Stimulated activated CD4-positive, alpha-beta T cell treated with anti-CD3 and anti-CD28 coated beads, Interleukin-12 subunit alpha, Interleukin-12 subunit beta, amount 100 ng/mL, for 48 hours (primary cell): ENCODE data around the gene CCNT1.
"Not testable (repeated sequence)": the region's sequence is repeated elsewhere in the genome, so short reads cannot be mapped to it uniquely, and the experiment has no call there.

Experiments used
- DNase-seq, 3 donors: peaks; one replicate each; pipeline ENCODE4 v3.0.0-alpha.2; 2020; ENCODE audit warnings: low read depth in 2 of 3, low spot score in 1 of 3

The CCNT1 gene

GRCh38 chr12:48691826-48692487 lies 24.6 kb downstream of the CCNT1 start:
- no peak for DNase-seq

GRCh38 chr12:48690990-48691389 lies 25.5 kb downstream of the CCNT1 start:
- no peak for DNase-seq

- DNase-seq: no peak
Observed at GRCh38 chr12:48690436-48690835, 26.1 kb downstream of the CCNT1 start.

- no peak for DNase-seq
Observed at GRCh38 chr12:48688836-48689235, 27.7 kb downstream of the CCNT1 start.

- DNase-seq: no peak
Observed at GRCh38 chr12:48687592-48687991, 28.9 kb downstream of the CCNT1 start.

GRCh38 chr12:48686615-48687334 lies 29.7 kb downstream of the CCNT1 start:
- DNase-seq: no peak

- DNase-seq: no peak
Observed at GRCh38 chr12:48686037-48686595, 30.4 kb downstream of the CCNT1 start.

GRCh38 chr12:48683534-48683933 lies 33.0 kb downstream of the CCNT1 start:
- DNase-seq: no peak

- no peak for DNase-seq
Observed at GRCh38 chr12:48682927-48683326, 33.6 kb downstream of the CCNT1 start.

- DNase-seq: not testable (repeated sequence)
Observed at GRCh38 chr12:48682533-48682905, 34.0 kb downstream of the CCNT1 start.

- DNase-seq: peak; percentile 96 to 97 (median 97)
Observed at GRCh38 chr12:48681710-48682532, 34.6 kb downstream of the CCNT1 start, which contains the start of gene KANSL2. Gene KANSL2 (minus strand): TSS chr12:48682238. CDS start chr12:48681632, 606 bp downstream.

- peak in 1 of 3 donors; percentile 9 for DNase-seq
Observed at GRCh38 chr12:48681399-48681709, 35.2 kb downstream of the CCNT1 start.

GRCh38 chr12:48680861-48681260 lies 35.6 kb downstream of the CCNT1 start:
- no peak for DNase-seq

- DNase-seq: no peak
Observed at GRCh38 chr12:48678551-48679185, 37.8 kb downstream of the CCNT1 start.

GRCh38 chr12:48671231-48671856 lies 45.2 kb downstream of the CCNT1 start:
- no peak for DNase-seq

- DNase-seq: no peak
Observed at GRCh38 chr12:48668996-48669395, 47.5 kb downstream of the CCNT1 start.

- no peak for DNase-seq
Observed at GRCh38 chr12:48659863-48660262, 56.6 kb downstream of the CCNT1 start.

GRCh38 chr12:48651681-48652080 lies 64.8 kb downstream of the CCNT1 start:
- DNase-seq: no peak

- not testable (repeated sequence) for DNase-seq
Observed at GRCh38 chr12:48645354-48645753, 71.2 kb downstream of the CCNT1 start.

- DNase-seq: no peak
Observed at GRCh38 chr12:48643011-48643410, 73.5 kb downstream of the CCNT1 start.
